ENCODE results near the gene PPP2R1A.

GRCh38 chr19:52200044-52200443, 10.2 kb downstream of the PPP2R1A start:
- TF ChIP-seq, protein P1, sequence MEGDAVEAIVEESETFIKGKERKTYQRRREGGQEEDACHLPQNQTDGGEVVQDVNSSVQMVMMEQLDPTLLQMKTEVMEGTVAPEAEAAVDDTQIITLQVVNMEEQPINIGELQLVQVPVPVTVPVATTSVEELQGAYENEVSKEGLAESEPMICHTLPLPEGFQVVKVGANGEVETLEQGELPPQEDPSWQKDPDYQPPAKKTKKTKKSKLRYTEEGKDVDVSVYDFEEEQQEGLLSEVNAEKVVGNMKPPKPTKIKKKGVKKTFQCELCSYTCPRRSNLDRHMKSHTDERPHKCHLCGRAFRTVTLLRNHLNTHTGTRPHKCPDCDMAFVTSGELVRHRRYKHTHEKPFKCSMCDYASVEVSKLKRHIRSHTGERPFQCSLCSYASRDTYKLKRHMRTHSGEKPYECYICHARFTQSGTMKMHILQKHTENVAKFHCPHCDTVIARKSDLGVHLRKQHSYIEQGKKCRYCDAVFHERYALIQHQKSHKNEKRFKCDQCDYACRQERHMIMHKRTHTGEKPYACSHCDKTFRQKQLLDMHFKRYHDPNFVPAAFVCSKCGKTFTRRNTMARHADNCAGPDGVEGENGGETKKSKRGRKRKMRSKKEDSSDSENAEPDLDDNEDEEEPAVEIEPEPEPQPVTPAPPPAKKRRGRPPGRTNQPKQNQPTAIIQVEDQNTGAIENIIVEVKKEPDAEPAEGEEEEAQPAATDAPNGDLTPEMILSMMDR (IDR thresholded peaks at IDR 0.05 in 8 of 11, conservative IDR thresholded peaks at IDR 0.05 in 3 of 11): no peak
- TF ChIP-seq POLR2AphosphoS5 (IDR thresholded peaks at IDR 0.05): no peak
- TF ChIP-seq POLR2A (IDR thresholded peaks at IDR 0.05): no peak

Data from spleen (tissue), 7 donors.